ENCODE data around the gene AP4M1. TPM values are rescaled to one million over a fixed set of nuclear protein-coding genes. Genes with fewer than 3 reads are reported as not detected.
A peak's percentile ranks its signal among the peaks of the same experiment; 100 is the strongest.

The AP4M1 gene
- 13.0 and 22.8 TPM in 2 replicates for total RNA-seq
- polyA plus RNA-seq, result 17.4 and 22.0 TPM in 2 replicates

GRCh38 chr7:100101016-100101862 lies at the start of gene AP4M1, which contains the start of gene MCM7:
Gene AP4M1 (plus strand): TSS chr7:100101643. CDS start chr7:100101715, 72 bp downstream.
Gene MCM7 (minus strand): TSS chr7:100101397. CDS start chr7:100101294, 103 bp downstream.
- TF ChIP-seq CTCF (IDR thresholded peaks at IDR 0.05; ENCODE audit: poor library complexity) (no peak), EZH2 (IDR thresholded peaks at IDR 0.05; ENCODE audit: borderline replicate concordance) (no peak), EZH2phosphoT487 (IDR thresholded peaks at IDR 0.05; ENCODE audit: low read depth, severe bottlenecking, unreplicated experiment) (no peak)
- Histone ChIP-seq H3K9me2 (replicated peaks; ENCODE audit: insufficient read depth) (no peaks in the 10 kb centered on the region), H3K4me3 (peak within 1 kb of the TSS; percentile 70), H3K4me2 (peak within 1 kb of the TSS; percentile 88), H2AFZ (peak within 1 kb of the TSS; percentile 45), H3K27ac (peak within 1 kb of the TSS; percentile 98), H3K4me1 (ENCODE audit: insufficient read depth) (peaks cover 10% of the 10 kb centered on the region), H3K27me3 (no peaks in the 10 kb centered on the region), H3K79me2 (peaks cover 47% of the 10 kb centered on the region), H3K36me3 (replicated peaks; ENCODE audit: insufficient read depth, low read depth) (no peaks in the 10 kb centered on the region), H3K9me3 (ENCODE audit: low read depth) (no peaks in the 10 kb centered on the region), H4K20me1 (ENCODE audit: insufficient read depth, poor library complexity, severe bottlenecking) (no peaks in the 10 kb centered on the region)
- 1% methylated on average over 66 of the region's 80 CpGs for WGBS (ENCODE audit: low lambda C conversion rate, missing lambda C conversion rate)
- peak; percentile 99 for DNase-seq (ENCODE audit: low spot score)

- WGBS (ENCODE audit: low lambda C conversion rate, missing lambda C conversion rate), result 91% methylated on average over 3 of the region's 3 CpGs
- Histone ChIP-seq H3K9me2 (replicated peaks; ENCODE audit: insufficient read depth) (no peaks in the 10 kb centered on the region), H3K79me2 (peaks cover 30% of the 10 kb centered on the region), H3K36me3 (replicated peaks; ENCODE audit: insufficient read depth, low read depth) (no peaks in the 10 kb centered on the region), H3K27ac (no peak overlapping the region), H2AFZ (no peak overlapping the region), H3K4me3 (no peak overlapping the region), H4K20me1 (ENCODE audit: insufficient read depth, poor library complexity, severe bottlenecking) (no peaks in the 10 kb centered on the region), H3K27me3 (no peaks in the 10 kb centered on the region), H3K4me1 (ENCODE audit: insufficient read depth) (no peaks in the 10 kb centered on the region), H3K9me3 (ENCODE audit: low read depth) (no peaks in the 10 kb centered on the region), H3K4me2 (no peak overlapping the region)
- no peak for TF ChIP-seq EZH2 (IDR thresholded peaks at IDR 0.05; ENCODE audit: borderline replicate concordance)
- TF ChIP-seq CTCF (IDR thresholded peaks at IDR 0.05; ENCODE audit: poor library complexity), result peak; percentile 39
- DNase-seq (ENCODE audit: low spot score), result peak; percentile 69
These were observed 48.2 kb upstream of the AP4M1 start for GRCh38 chr7:100053215-100053614.

GRCh38 chr7:100057006-100057405 lies 44.4 kb upstream of the AP4M1 start:
- TF ChIP-seq CTCF (IDR thresholded peaks at IDR 0.05; ENCODE audit: poor library complexity) (no peak), EZH2 (IDR thresholded peaks at IDR 0.05; ENCODE audit: borderline replicate concordance) (no peak), EZH2phosphoT487 (IDR thresholded peaks at IDR 0.05; ENCODE audit: low read depth, severe bottlenecking, unreplicated experiment) (no peak)
- Histone ChIP-seq H3K4me3 (no peak overlapping the region), H3K4me2 (no peak overlapping the region), H3K27ac (no peak overlapping the region), H2AFZ (no peak overlapping the region), H3K79me2 (peaks cover 16% of the 10 kb centered on the region), H3K9me2 (replicated peaks; ENCODE audit: insufficient read depth) (no peaks in the 10 kb centered on the region), H4K20me1 (ENCODE audit: insufficient read depth, poor library complexity, severe bottlenecking) (no peaks in the 10 kb centered on the region), H3K27me3 (no peaks in the 10 kb centered on the region), H3K9me3 (ENCODE audit: low read depth) (no peaks in the 10 kb centered on the region), H3K36me3 (replicated peaks; ENCODE audit: insufficient read depth, low read depth) (no peaks in the 10 kb centered on the region), H3K4me1 (ENCODE audit: insufficient read depth) (no peaks in the 10 kb centered on the region)
- DNase-seq (ENCODE audit: low spot score), result no peak
- WGBS (ENCODE audit: low lambda C conversion rate, missing lambda C conversion rate), result 97% methylated on average over 10 of the region's 10 CpGs
